Umbilical cord (tissue), 2 donors: ENCODE results near the gene FDCSP. TPM values are rescaled to one million over a fixed set of nuclear protein-coding genes. Genes with fewer than 3 reads are reported as not detected.
A peak's percentile ranks its signal among the peaks of the same experiment; 100 is the strongest.
"Not testable (repeated sequence)": the region's sequence is repeated elsewhere in the genome, so short reads cannot be mapped to it uniquely, and the experiment has no call there.

ENCODE experiments used
- DNase-seq: peaks from one replicate; pipeline ENCODE4 v3.0.0-alpha.2; 2015; ENCODE audit warnings: low spot score
- total RNA-seq: library from RNA; depleted of rRNA; stranded (reverse); fragments of >200 nt; gene quantifications from one replicate; pipeline ENCODE4 v1.2.3, GENCODE V29; 2014; ENCODE audit warnings: low replicate concordance; ENCODE audit not compliant: insufficient read depth

FDCSP gene
- total RNA-seq: 5.3 TPM

- no peak for DNase-seq
Measured at GRCh38 chr4:70225824-70226223, at the start of gene FDCSP. Gene FDCSP (plus strand): TSS chr4:70226124. CDS start chr4:70231195, 5,071 bp downstream.

- DNase-seq: no peak
Measured at GRCh38 chr4:70177090-70177489, 48.8 kb upstream of the FDCSP start.

GRCh38 chr4:70178075-70178660 is 47.8 kb upstream of the FDCSP start:
- no peak for DNase-seq

- no peak for DNase-seq
Measured at GRCh38 chr4:70179811-70180210, 46.1 kb upstream of the FDCSP start.

GRCh38 chr4:70181864-70182263 is 44.1 kb upstream of the FDCSP start:
- no peak for DNase-seq

- DNase-seq: peak; percentile 95
Measured at GRCh38 chr4:70182517-70183167, 43.3 kb upstream of the FDCSP start.

GRCh38 chr4:70183168-70183939 is 42.6 kb upstream of the FDCSP start:
- peak; percentile 55 for DNase-seq

- no peak for DNase-seq
Measured at GRCh38 chr4:70183940-70184246, 42.0 kb upstream of the FDCSP start.

- peak; percentile 32 for DNase-seq
Measured at GRCh38 chr4:70187216-70187615, 38.7 kb upstream of the FDCSP start.

GRCh38 chr4:70190579-70190978 is 35.3 kb upstream of the FDCSP start:
- DNase-seq: no peak

- DNase-seq: no peak
Measured at GRCh38 chr4:70191647-70192046, 34.3 kb upstream of the FDCSP start.

GRCh38 chr4:70192895-70193294 is 33.0 kb upstream of the FDCSP start:
- no peak for DNase-seq

GRCh38 chr4:70195425-70195824 is 30.5 kb upstream of the FDCSP start, which contains the start of gene ODAM:
Gene ODAM (plus strand): TSS chr4:70195725. CDS start chr4:70196544, 819 bp downstream.
- DNase-seq: no peak

GRCh38 chr4:70196857-70197256 is 29.1 kb upstream of the FDCSP start:
- DNase-seq: no peak

- DNase-seq: peak; percentile 86
Measured at GRCh38 chr4:70197842-70198241, 28.1 kb upstream of the FDCSP start.

- DNase-seq: no peak
Measured at GRCh38 chr4:70203601-70204000, 22.3 kb upstream of the FDCSP start.

GRCh38 chr4:70212752-70213151 is 13.2 kb upstream of the FDCSP start:
- not testable (repeated sequence) for DNase-seq

- not testable (repeated sequence) for DNase-seq
Measured at GRCh38 chr4:70216109-70216508, 9.8 kb upstream of the FDCSP start.

- DNase-seq: not testable (repeated sequence)
Measured at GRCh38 chr4:70216550-70216949, 9.4 kb upstream of the FDCSP start.

- not testable (repeated sequence) for DNase-seq
Measured at GRCh38 chr4:70221389-70221788, 4.5 kb upstream of the FDCSP start.

- DNase-seq: not testable (repeated sequence)
Measured at GRCh38 chr4:70221818-70222217, 4.1 kb upstream of the FDCSP start.

- DNase-seq: peak; percentile 49
Measured at GRCh38 chr4:70236125-70236524, 10.2 kb downstream of the FDCSP start.
